Stimulated activated CD8-positive, alpha-beta memory T cell treated with anti-CD3 and anti-CD28 coated beads, Interleukin-12 subunit alpha, Interleukin-12 subunit beta, amount 100 ng/mL, for 4 hours (primary cell): ENCODE results near the gene TMEM87A.

Experiments used
- DNase-seq: peaks from one replicate; pipeline ENCODE4 v3.0.0-alpha.2; 2020; ENCODE audit warnings: low read depth

The TMEM87A gene

DNA sequence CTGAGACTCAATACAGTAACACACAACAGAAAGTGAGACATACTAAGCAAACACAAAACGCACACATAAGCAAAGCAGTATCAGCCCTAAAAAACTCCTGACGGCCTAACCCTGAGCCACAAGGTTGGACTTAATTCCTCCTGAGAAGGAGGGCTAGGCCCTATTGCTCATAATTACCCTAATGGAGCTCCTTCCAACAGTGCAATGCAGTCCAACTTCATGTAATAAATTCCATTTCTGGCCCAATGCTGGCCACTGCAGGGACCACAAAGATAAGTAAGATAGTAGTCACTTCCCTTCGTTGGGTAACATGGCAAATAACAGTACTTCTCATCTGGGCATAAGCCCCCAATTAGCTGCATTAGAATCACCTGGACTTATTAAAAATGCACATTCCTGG is 69.3 kb downstream of the TMEM87A start:
- no peak for DNase-seq

DNA sequence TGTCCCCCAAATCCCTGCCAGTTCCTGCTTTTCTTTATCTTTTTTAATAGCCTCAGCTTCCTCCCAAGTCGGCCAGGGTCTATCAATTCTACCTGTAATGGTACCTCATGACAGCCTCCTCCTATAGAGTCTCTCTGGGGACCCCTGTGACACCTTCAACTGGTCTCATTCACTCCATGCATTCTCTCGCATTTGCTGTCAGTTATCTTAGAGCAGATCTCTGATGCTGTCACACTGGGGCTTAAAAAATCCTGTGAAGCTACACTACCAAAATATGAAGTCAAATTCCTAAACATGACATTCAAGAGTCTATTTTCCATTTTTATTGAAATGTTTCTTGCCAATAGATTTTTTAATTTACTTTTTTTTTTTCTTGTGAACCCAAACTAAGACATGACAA is 70.6 kb downstream of the TMEM87A start:
- DNase-seq: no peak

DNA sequence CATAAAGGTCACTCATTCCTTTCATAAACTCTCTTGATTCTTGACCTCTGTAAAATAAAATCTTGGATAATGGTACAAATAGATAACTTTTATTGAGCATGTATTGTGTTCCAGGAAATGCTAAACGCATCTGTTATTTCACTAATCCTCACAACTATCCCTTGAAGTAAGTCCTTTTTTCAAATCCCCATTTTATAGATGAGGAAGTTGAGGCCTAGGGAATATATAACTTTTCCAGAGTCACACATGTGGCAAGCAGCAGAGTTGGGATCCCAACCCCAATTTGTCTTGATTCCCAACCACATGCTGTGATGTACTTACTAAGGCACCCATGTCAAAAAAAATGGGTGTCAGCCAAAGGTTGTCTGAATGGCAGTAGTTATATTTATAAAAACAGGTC is 71.4 kb downstream of the TMEM87A start:
- DNase-seq: no peak

DNA sequence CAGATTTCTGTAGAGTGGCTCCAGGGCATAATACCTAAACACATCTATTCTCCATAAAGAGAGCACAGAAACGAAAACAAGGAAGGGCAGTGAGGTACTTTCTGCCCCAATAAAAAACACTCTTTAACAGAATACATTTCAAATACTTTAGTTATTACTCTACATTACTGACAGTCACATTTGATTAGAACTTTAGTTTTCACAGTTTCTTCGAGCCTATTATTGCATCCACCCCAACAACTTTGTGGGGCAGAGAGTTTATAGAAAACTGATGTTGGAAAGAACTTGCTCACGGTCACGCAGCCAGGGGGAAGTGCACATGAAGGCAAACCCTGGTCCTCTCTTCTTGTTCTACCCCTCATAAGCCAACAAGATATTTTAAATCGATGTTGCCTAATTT is 74.1 kb downstream of the TMEM87A start:
- no peak for DNase-seq

DNA sequence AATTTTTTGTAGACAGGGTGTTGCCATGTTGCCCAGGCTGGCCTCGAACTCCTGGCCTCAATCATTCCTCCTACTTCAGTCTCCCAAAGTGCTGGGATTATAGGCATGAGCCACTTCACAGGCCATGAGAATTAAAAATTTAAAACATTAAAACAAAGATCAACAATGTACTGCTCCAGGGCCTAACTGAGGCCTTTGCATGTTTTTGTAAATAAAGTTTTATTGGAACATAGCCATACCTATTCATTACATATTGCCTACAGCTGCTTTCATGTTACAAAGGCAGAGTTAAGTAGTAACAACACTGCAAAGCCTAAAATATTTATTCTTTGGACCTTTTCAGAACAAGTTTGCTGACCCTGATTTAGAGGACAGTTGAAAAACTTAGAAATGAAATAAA is 74.7 kb downstream of the TMEM87A start:
- no peak for DNase-seq

DNA sequence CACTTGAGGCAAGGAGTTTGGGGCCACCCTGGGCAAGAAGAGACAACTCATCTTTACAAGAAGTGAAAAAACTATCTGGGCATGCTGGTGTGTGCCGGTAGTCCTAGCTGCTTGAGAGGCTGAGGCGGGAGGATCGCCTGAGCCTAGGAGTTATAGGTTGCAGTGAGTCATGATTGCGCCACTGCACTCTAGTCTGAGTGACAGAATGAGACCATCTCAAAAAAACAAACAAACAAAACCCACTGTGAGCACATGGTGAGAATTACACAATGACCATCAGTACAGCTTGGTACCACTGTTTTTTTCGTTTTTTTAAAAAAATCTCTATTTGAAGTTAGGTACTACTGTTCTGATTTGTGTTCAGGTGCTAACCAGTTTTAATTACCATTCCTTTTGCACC is 78.7 kb downstream of the TMEM87A start:
- DNase-seq: no peak

DNA sequence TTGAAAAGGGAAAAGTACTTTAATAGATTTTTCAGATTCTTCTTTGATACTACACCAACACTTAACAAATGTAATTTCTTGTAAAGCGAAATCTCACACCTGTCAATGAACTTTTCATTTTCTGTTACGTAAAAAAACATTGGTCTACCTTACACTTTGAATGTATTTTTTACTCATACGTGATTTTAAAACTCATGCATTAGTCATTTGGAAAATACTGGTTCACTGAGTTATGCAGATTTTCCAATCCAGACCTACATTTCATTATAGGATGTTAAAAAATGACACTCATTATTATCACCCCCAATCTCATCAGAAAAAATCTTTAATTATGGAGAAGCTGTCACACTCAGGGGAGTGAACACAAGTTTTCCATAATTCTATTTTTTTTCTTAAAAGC is 79.8 kb downstream of the TMEM87A start:
- DNase-seq: no peak

DNA sequence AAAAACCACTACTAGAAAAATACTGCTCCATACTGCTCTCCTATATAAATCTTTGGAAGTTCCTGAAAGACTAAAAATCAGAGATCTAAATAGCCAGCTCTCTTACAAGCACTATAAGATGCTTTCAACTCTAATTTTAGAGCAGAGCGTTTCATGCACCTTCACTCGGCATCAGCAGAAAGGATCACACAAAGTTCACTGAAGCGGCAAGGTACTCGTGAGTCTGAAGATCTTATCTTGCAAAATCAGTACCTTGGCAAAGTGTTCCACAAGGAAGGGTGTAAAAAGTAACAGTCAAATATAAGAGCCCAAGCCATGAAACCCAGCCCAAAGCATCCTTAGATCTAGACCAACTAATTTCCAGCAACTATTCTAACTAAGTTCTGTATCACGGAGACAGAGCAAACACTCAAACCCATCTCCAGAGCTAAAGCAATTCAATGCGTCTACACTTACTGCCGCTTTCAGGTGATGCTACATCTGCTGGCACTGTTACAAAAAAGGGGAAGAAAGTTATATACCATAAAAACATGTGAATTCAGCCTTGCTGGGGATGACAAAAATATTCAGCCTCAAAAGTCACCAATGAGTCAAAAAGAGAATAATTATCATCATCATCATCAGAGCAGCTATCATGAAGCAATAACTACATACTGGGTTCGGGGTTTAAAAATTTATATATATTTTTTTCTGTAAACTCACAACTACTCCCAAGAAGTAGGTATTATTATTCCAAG is 81.5 kb downstream of the TMEM87A start:
- no peak for DNase-seq

DNA sequence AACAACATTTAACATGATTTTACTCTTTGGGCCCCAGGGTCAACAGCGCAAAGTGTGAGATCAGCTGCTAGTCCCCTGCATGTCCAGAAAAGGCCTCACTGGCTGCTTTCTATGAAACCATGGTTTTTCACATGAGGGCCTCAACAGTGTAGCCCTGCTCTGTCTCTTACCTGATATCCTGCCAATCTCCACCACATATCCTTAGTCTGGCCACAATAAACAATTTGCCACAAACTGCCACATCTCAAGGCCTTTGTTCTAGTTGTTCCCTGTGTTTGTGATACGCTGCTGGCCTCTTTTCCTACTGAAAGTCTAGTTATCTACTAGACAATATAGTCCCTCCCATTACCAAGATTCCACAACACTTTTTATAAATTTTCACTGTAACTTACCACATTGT is 82.9 kb downstream of the TMEM87A start:
- DNase-seq: no peak

DNA sequence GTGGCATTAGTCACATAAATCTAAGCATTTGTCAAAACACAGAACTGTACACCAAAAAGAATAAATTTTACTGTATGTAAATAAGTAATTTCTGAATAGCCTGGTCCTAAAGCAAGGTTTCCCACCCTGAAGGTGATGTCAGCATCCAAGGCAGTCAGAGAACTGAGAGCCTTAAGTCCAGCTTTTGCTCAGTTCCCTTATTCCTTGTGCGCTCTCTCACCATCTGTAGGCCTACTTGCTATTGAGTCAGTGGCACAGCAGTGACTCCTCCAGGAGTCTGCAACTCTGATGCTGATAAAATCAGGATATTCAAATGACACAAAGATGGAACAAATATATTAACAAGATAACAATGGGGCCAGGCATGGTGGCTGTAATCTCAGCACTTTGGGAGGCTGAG is 87.4 kb downstream of the TMEM87A start:
- no peak for DNase-seq

DNA sequence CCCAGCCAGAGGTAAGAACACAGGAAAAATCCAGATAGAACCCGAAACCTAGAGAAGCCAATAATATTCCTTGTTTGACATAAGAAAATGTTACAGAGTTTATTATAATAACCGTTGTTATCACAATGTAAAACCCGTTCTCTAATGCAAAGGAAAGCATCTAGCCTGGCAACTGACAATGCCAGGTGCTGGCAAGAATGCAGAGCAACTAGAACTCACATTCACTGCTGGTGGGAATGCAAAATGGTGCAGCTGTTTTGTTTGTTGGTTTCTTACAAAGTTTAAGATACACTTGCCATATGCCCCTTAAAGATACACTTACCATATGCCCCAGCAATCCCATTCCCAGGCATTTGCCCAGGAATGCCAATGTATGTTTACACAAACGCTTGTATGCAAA is 88.5 kb downstream of the TMEM87A start:
- no peak for DNase-seq

DNA sequence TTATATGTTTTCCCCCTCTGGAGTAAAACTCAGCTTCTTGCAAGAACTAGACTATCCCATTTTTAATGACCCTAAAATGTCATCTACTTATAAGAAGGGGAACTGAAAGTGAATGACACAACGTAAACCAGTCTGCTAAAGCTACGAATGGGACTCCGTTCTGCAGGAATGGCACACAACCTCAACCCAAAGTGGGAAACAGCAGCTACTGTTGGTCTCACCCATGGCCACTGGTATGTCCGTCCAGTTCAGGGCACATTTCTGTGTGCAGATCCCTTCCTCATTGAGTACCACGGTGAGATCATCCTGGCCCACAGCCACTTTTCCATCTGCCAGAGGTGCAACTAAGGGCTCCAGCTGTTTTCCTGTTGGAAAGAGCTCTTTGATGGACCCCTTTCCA is 88.9 kb downstream of the TMEM87A start:
- no peak for DNase-seq

DNA sequence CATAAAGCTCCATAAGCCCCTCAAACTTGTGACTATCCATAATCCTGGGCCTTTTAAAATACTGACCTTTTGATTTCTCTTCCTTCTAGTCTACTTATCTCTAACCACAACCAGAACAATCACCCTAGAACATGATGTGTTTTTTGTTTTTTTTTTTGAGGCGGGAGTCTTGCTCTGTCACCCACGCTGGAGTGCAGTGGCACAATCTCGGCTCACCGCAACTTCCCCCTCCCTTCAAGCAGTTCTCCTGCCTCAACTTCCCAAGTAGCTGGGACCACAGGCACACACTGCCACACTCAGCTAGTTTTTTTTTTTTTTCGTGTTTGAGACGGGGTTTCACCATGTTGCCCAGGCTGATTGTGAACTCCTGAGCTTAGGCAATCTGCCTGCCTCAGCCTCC is 90.3 kb downstream of the TMEM87A start:
- no peak for DNase-seq

DNA sequence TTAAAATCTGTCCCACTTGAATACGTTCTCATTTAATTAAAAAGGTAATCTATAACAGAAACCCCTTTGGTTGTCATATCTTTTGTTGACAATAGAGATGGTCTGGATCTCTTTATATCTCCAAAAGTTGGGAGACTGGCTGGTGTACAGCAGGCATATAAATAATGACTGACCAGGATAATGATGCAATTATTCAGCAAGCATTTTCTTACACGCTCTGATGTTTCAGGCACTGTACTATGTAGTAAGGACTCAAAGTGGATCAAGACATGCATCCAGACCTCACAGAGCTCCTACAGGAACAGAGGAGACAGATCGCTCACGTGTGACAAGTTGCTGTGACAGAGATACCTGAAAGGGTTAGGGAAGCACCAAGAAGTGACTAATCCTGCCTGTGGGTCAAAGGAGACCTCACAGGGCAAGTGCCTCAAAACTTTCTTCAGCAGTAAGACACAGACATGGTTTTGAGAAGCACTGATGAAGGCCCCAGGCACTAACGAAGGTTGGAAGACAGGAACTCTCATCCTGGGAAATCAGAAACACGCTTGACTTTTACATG is 90.8 kb downstream of the TMEM87A start:
- no peak for DNase-seq

DNA sequence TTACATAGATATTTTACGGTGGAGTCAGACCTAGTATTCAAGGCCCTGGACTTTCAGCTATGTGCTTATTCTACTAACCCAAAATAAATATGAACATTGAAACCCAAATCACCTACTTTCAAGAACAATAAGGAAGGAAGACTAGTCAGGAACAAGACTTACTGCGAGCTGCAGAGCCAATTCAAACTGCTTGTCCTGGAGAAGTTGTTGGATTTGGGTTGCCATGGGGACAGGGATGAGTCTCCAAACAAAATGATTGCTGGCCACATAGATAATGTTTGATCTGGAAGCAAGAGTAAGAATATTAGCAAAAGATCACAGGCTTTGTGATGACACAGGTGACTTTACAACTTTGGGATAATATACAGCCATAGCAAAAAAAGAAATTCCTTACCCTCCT is 95.2 kb downstream of the TMEM87A start:
- no peak for DNase-seq

DNA sequence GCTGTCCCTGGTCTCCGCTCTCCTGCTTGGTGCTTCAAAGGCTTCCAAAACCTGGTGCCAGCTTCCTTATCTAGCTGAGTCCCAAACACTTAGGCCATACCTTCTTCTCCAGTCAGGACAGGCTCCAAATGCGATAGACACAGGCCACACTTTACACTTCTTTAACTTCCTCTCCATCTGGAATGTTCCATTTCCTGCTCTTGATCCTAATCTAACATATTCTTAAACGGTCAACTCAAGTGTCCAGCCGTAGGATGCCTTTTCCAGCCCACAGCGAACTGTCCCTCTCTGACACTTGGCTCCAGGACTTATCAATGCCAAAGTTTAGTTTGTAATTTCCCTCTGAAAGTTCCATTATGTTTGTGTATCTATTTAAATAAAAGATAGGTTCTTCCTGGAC is 97.6 kb downstream of the TMEM87A start:
- no peak for DNase-seq

DNA sequence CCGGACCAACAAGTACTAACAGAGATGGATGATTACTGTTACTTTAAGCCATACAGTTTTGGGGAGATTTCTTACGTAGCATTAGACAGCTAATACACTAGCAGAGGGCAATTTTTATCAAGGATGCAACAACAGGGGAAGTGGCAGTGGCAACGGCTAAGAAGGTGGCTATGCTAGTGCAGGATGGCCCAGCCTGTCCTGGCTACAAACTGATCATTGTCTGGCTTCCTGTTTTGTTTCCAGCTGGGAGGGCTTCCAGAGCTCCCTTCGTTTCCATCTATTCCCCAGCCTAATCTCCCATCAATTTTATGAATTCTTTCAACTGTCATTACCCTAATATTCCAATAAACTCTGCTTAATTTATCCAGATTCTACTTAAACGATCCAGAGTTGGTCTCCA is 100.8 kb downstream of the TMEM87A start:
- DNase-seq: no peak

DNA sequence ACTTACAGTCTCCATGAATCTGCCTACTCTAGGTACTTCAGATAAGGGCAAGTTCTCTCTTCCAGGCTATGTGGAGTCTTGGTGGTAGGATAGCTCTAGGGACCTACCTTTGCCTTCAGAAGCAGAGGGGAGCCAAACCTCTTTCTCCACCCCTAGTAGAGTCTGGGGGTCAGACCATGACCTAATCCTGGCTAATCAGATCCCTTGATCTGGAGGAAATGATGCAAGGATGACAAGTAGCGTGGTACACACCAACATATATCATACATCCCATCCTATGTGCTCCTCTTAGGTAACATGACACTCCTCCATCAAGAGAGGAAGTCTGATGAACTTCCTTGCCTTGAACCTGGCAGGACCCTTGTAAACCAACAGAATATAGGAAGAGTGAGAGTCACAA is 101.4 kb downstream of the TMEM87A start:
- DNase-seq: no peak

DNA sequence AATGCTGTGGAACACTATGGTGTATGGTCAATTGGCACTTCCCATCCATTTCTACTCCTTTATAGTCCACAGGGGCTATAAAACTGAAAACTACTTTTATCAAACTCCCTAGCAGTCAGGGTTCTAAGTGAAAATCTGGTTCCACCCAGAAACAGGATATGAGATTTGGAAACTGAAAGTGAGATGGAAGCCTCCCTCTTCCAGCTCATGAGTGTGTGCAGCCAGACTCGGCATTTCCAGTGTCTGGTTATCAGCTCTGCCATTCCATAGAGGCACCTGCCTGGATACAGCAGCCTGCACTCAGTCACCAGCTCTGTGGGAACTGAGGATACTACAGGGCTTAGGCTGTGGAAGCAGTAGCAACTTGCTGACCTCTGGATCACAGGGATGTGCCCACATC is 102.1 kb downstream of the TMEM87A start:
- no peak for DNase-seq

DNA sequence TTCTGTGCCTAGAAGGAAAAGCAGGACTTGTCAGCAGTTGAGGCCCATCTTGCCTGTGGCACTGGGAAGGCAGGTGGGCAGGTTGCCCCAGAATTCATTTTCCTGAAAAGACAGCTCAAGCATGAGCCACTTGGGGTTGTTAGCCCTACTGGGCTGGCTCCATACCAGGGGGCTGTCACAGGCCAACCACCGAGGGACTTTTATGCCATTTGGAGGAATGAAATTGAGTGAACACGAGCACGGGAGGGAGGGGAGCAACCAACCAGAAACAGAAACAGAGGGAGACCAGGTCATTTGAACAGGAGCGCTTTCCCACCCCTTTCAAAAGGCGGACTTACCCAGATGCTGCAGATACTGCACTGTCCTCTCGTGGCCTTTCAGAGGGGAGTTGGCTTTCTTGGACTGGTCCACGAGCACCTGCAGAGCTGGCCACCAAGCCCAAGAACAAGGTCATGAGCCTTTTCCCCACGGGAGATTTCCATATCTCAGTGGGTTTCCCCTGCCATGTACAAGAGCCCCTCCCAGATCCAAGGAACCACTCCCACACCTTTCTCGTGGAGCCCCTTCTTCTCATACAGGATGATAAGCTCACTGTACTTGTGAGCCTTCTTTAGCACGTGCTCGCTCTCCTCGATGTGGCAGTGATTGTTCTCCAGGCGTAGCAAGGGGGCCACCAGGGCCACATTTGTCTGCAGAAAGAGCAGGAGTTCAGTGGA is 106.8 kb downstream of the TMEM87A start:
- DNase-seq: no peak

DNA sequence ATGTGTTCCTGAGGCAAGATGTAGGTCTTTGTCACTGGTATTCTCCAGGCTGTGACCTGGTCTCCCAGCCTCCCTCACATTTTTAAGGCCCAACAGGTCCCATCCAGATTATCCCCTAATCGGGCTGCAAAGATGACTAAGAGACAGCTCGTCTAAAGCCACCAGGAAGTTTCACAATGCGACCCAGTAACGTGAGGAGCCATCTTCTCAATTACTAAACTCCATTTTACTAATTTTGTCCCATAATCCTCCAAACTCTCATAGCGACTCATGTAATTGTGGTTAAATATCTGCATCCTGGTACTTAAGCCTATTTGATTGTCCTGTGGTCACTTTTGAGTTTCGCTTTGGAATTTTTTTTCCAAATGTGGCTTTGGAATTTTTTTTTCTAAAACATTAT is 108.1 kb downstream of the TMEM87A start:
- no peak for DNase-seq

DNA sequence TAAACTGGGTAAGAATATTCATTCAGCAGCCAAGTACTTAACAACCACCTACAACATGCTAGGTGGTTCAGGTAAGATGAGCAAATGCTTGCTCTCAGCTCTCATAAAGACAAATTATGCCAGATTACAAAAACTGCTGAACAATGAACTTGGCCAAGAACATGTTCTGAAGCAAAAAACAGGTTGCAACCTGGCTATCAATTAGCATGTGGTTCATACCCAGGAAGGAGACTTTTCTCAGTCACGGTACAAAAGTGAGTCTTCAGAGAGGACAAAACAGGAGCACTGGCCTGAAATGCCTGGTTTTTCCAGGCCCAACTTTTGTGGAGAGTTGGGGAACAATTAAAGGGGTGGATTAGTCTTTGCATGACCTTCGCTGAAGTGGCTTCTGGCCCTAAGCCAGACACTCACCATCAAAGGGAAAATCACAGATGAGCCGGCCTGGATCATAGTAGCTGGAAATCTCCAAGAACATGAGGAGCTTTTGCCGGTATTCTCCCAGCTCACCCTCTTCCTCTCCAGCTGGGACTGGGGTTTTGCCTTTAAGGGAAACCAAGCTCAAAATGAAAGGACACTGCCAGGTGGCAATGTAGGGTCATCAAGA is 109.2 kb downstream of the TMEM87A start:
- no peak for DNase-seq

DNA sequence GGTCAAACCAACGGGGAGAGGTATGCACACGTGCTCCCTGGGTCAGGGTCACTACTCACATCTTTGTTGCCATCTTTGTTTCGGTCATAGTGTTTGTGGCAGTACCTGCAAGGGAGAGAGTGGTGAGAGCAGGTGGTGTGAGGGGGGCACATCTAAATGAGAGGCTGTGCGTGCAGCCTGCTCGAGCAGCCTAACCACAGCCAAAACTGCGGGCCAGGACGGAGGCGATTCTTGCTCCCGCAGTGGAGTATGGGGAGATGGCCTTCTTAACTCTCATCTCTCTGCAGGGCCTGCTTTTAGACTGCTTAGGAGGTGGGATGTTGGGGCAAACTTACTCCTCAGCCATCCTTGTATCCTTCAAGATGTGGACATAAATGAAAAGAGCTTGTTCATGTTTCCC is 109.9 kb downstream of the TMEM87A start:
- DNase-seq: no peak
